Stimulated activated naive CD8-positive, alpha-beta T cell treated with anti-CD3 and anti-CD28 coated beads, Interleukin-15, amount 100 ng/mL, for 72 hours (primary cell): Measurements from ENCODE around the gene MROH2B.

Source experiments
- ATAC-seq: fragments of 150-1000 bp; cut with Tn5 transposase; 2 replicates; pipeline ENCODE4 v1.10.0; 2021; ENCODE audit warnings: mild to moderate bottlenecking, moderate library complexity
- DNase-seq, 2 donors: peaks; one replicate each; pipeline ENCODE4 v3.0.0; 2021 to 2022
- H3K27ac Mint-ChIP-seq, 2 donors: one replicate each; pipeline ENCODE4 v1.8.0; 2022; ENCODE audit warnings: mild to moderate bottlenecking in 2 of 2, mixed read lengths in 2 of 2, moderate library complexity in 2 of 2
- H3K27me3 Mint-ChIP-seq: one replicate; pipeline ENCODE4 v1.8.0; 2022; ENCODE audit warnings: mixed read lengths
- H3K4me1 Mint-ChIP-seq: one replicate; pipeline ENCODE4 v1.8.0; 2022; ENCODE audit warnings: mild to moderate bottlenecking, mixed read lengths
- H3K4me3 Mint-ChIP-seq, 2 donors: one replicate each; pipeline ENCODE4 v1.8.0; 2022; ENCODE audit warnings: mild to moderate bottlenecking in 2 of 2, mixed read lengths in 2 of 2, moderate library complexity in 1 of 2
- H3K9me3 Mint-ChIP-seq, 2 donors: one replicate each; pipeline ENCODE4 v1.8.0; 2022; ENCODE audit warnings: mixed read lengths in 2 of 2

MROH2B gene

DNA sequence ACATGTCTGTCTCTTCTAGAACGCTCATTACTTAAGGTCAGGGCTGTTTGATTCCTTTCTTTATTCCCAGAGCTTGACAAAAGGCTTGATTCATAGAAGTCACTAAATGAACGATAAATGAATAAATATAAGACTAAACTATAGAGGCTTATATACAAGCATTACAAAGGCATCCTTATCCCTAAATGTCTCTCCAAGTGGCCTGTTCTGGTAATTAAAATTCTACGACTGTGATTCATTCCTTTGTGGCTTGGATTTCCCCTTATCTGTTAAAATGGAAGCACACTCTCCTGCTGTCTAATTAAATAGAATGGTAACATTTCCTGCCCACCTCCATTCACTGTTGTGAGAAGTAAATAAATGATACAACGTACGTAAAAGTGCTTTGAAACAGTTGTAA lies 112.3 kb downstream of the MROH2B start:
- ATAC-seq, result no peak
- Mint-ChIP-seq H3K4me1 (no peaks in the 10 kb centered on the region), H3K9me3 (no peaks in the 10 kb centered on the region), H3K27ac (no peak overlapping the region), H3K4me3 (no peak overlapping the region), H3K27me3 (peaks cover 7% of the 10 kb centered on the region)
- DNase-seq, result no peak

GRCh38 chr5:40957048-40957447 lies 114.1 kb downstream of the MROH2B start:
- H3K27ac Mint-ChIP-seq, result no peak overlapping the region
- H3K4me1 Mint-ChIP-seq, result no peaks in the 10 kb centered on the region
- DNase-seq, result no peak
- ATAC-seq, result no peak
- peaks cover 0 to 4% of the 10 kb centered on the region in 2 donors for H3K9me3 Mint-ChIP-seq
- H3K4me3 Mint-ChIP-seq, result no peak overlapping the region
- peaks cover 7% of the 10 kb centered on the region for H3K27me3 Mint-ChIP-seq

DNA sequence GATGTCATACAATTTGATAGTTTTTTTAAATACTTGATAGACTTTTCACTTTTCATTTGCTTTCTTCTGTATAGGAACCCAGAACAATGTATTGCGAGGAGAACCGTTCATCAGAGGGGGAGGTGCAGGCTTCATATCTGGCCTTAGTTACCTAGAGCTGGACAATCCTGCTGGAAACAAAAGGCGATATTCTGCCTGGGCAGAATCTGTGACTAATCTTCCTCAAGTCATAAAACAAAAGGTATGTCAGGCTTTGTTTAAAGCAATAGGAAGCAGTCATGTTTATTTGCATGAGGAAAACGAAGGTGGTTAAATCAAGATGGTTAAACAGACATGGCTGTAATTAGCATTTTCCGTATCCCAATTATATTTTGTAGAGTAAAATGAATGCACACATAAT lies 115.8 kb downstream of the MROH2B start:
- no peaks in the 10 kb centered on the region for H3K4me1 Mint-ChIP-seq
- DNase-seq (no peak), ATAC-seq (no peak)
- H3K4me3 Mint-ChIP-seq, result no peak overlapping the region
- peaks cover 7% of the 10 kb centered on the region for H3K27me3 Mint-ChIP-seq
- peaks cover 0 to 4% of the 10 kb centered on the region in 2 donors for H3K9me3 Mint-ChIP-seq
- no peak overlapping the region for H3K27ac Mint-ChIP-seq
